Middle frontal gyrus (tissue), 1 donor: ENCODE measurements around the gene CCDC158.
"Not testable (repeated sequence)": the region's sequence is repeated elsewhere in the genome, so short reads cannot be mapped to it uniquely, and the experiment has no call there.

Experiments
- DNase-seq: peaks from one replicate; pipeline ENCODE4 v3.0.0-alpha.2; 2015; ENCODE audit warnings: low spot score; ENCODE audit errors: extremely low spot score

Gene CCDC158

GRCh38 chr4:76282941-76283689 lies 137.8 kb downstream of the CCDC158 start:
- no peak for DNase-seq

- DNase-seq: not testable (repeated sequence)
Observed at GRCh38 chr4:76281594-76281993, 139.3 kb downstream of the CCDC158 start.

GRCh38 chr4:76280488-76281441 lies 140.2 kb downstream of the CCDC158 start:
- no peak for DNase-seq

- no peak for DNase-seq
Observed at GRCh38 chr4:76279462-76279861, 141.5 kb downstream of the CCDC158 start.

GRCh38 chr4:76278583-76278982 lies 142.4 kb downstream of the CCDC158 start:
- no peak for DNase-seq

- no peak for DNase-seq
Observed at GRCh38 chr4:76277667-76278066, 143.3 kb downstream of the CCDC158 start.

- no peak for DNase-seq
Observed at GRCh38 chr4:76276813-76277212, 144.1 kb downstream of the CCDC158 start.

- DNase-seq: no peak
Observed at GRCh38 chr4:76275486-76276124, 145.3 kb downstream of the CCDC158 start.

- DNase-seq: no peak
Observed at GRCh38 chr4:76272999-76273398, 147.9 kb downstream of the CCDC158 start.

- no peak for DNase-seq
Observed at GRCh38 chr4:76272582-76272981, 148.4 kb downstream of the CCDC158 start.

GRCh38 chr4:76272073-76272472 lies 148.9 kb downstream of the CCDC158 start:
- no peak for DNase-seq

- no peak for DNase-seq
Observed at GRCh38 chr4:76271248-76271647, 149.7 kb downstream of the CCDC158 start.

GRCh38 chr4:76270244-76271175 lies 150.4 kb downstream of the CCDC158 start:
- DNase-seq: no peak

- DNase-seq: no peak
Observed at GRCh38 chr4:76267811-76268210, 153.1 kb downstream of the CCDC158 start.

GRCh38 chr4:76266627-76267026 lies 154.3 kb downstream of the CCDC158 start:
- DNase-seq: no peak

GRCh38 chr4:76265631-76266218 lies 155.2 kb downstream of the CCDC158 start:
- DNase-seq: no peak
